Panc1 (cell line): ENCODE data around the gene GCN1. TPM values are rescaled to one million over a fixed set of nuclear protein-coding genes. Genes with fewer than 3 reads are reported as not detected.

ENCODE experiments used
- ATAC-seq: fragments of 200-7000 bp; cut with Tn5 transposase; 2 replicates; pipeline ENCODE4 v1.9.1; 2020; ENCODE audit warnings: mild to moderate bottlenecking, moderate library complexity
- BruUV-seq: library from RNA; stranded (reverse); fragments of 400-500 nt; replicated peaks from 2 replicates; lab custom pipeline; 2021; lab: Mats Ljungman, UMichigan
- CTCF ChIA-PET: fragments of 300-600 bp; sonication (Branson Sonifier 250); formaldehyde crosslinking; loops from one replicate; lab custom pipeline; 2022; ENCODE audit warnings: antibody characterized with exemption; lab: Charles Lee
- POLR2A ChIA-PET: fragments of 300-600 bp; sonication (Branson Sonifier 250); formaldehyde crosslinking; loops from one replicate; lab custom pipeline; 2022; ENCODE audit warnings: antibody characterized with exemption; lab: Charles Lee
- DNase-seq: peaks from one replicate; pipeline ENCODE4 v3.0.0-alpha.2; 2010; ENCODE audit warnings: low read depth, low spot score
- H3K27ac ChIP-seq: 2 replicates; pipeline ENCODE4 v1.5.1; 2011; ENCODE audit warnings: mild to moderate bottlenecking, low read length, inconsistent platforms
- H3K27me3 ChIP-seq: fragments of 200-500 bp; sonication (Bioruptor generic); 2 replicates; pipeline ENCODE4 v1.6.0; 2014; ENCODE audit warnings: low read length, inconsistent platforms; ENCODE audit not compliant: control insufficient read depth, insufficient read depth
- H3K36me3 ChIP-seq: fragments of 200-500 bp; sonication (Bioruptor generic); 2 replicates; pipeline ENCODE4 v1.5.1; 2014; ENCODE audit warnings: inconsistent platforms, mild to moderate bottlenecking, low read length, moderate library complexity; ENCODE audit not compliant: control insufficient read depth, insufficient read depth
- H3K4me1 ChIP-seq: 2 replicates; pipeline ENCODE4 v1.5.1; 2011; ENCODE audit warnings: inconsistent platforms, mild to moderate bottlenecking, low read length, moderate library complexity; ENCODE audit not compliant: control insufficient read depth, insufficient read depth
- H3K4me3 ChIP-seq, 2 experiments: 2 replicates each; pipeline ENCODE4 v1.5.1; 2011 to 2012; ENCODE audit warnings: low read depth in 2 of 2, low read length in 2 of 2, mild to moderate bottlenecking in 2 of 2, inconsistent platforms in 1 of 2, moderate library complexity in 1 of 2
- H3K9me3 ChIP-seq: fragments of 200-500 bp; sonication (Bioruptor generic); 2 replicates; pipeline ENCODE4 v1.5.1; 2014; ENCODE audit warnings: low read depth, mild to moderate bottlenecking, inconsistent platforms, low read length, moderate library complexity; ENCODE audit not compliant: control insufficient read depth, insufficient read depth
- CTCF ChIP-seq: fragments of 450-650 bp; IDR thresholded peaks from 2 replicates; pipeline ENCODE4 v1.5.1; 2017; ENCODE audit warnings: mild to moderate bottlenecking
- POLR2AphosphoS5 ChIP-seq: IDR thresholded peaks from 2 replicates; pipeline ENCODE4 v1.6.1; 2012; ENCODE audit warnings: mild to moderate bottlenecking, low read depth, low read length, moderate library complexity
- SIN3A ChIP-seq: IDR thresholded peaks from 2 replicates; pipeline ENCODE4 v1.6.1; 2012; ENCODE audit warnings: low read depth, mild to moderate bottlenecking, low read length, moderate library complexity, borderline replicate concordance; ENCODE audit not compliant: insufficient read depth
- TCF7L2 ChIP-seq: IDR thresholded peaks from 2 replicates; pipeline ENCODE4 v1.6.1; 2011; ENCODE audit warnings: mild to moderate bottlenecking, low read depth, low read length, inconsistent platforms
- in situ Hi-C: cut with HindIII; loops from 2 replicates; pipeline ENCODE4 v1.10.0; 2016; ENCODE audit warnings: low sequenced_read_pairs, low pct_unique_long_range_greater_than_20kb
- intact Hi-C: fragments of 100-400 bp; cut with micrococcal nuclease; formaldehyde crosslinking; loops from one replicate; pipeline ENCODE4 v1.10.0; 2022; ENCODE audit not compliant: unreplicated experiment
- total RNA-seq: library from RNA; stranded (reverse); gene quantifications from one replicate; pipeline ENCODE4 v1.2.1, GENCODE V29; 2021; ENCODE audit not compliant: unreplicated experiment
- TF ChIP-seq, protein P1 (sequence below), 2 experiments: IDR thresholded peaks; 2 replicates each; pipeline ENCODE4 v1.6.1; 2011 to 2012; ENCODE audit warnings: low read depth in 2 of 2, control low read depth in 1 of 2, low read length in 1 of 2, mild to moderate bottlenecking in 1 of 2, moderate library complexity in 1 of 2; ENCODE audit not compliant: insufficient read depth in 1 of 2

Gene GCN1
- total RNA-seq, 1 experiment from 2014 or later, result 175 TPM

GRCh38 chr12:120223458-120224303 is 29.2 kb upstream of the GCN1 start:
- Histone ChIP-seq H3K36me3 (peaks cover 31% of the 10 kb centered on the region), H3K9me3 (no peaks in the 10 kb centered on the region), H3K4me1 (peaks cover 82% of the 10 kb centered on the region), H3K27me3 (no peaks in the 10 kb centered on the region), H3K27ac (peak overlapping the region; percentile 100), H3K4me3 (peak overlapping the region; percentile 14 to 32; a peak in 2 of 4 replicates)
- DNase-seq (no peak), ATAC-seq (no peak)
- ChIA-PET CTCF (interaction anchor here (0.6 kb wide), 1 partner anchor 52 kb away, joined by 6 read pairs; no protein-coding TSS in a partner anchor), POLR2A (interaction anchor here (0.8 kb wide), 1 partner anchor 23 kb away, joined by 10 read pairs; the partner anchor contains the start of gene RPLP0)
- in situ Hi-C loops (no loop called here), intact Hi-C loops (no loop called here)
- no peak for TF ChIP-seq POLR2AphosphoS5
- no peak for TF ChIP-seq TCF7L2
- TF ChIP-seq SIN3A, result no peak
- TF ChIP-seq, protein P1, sequence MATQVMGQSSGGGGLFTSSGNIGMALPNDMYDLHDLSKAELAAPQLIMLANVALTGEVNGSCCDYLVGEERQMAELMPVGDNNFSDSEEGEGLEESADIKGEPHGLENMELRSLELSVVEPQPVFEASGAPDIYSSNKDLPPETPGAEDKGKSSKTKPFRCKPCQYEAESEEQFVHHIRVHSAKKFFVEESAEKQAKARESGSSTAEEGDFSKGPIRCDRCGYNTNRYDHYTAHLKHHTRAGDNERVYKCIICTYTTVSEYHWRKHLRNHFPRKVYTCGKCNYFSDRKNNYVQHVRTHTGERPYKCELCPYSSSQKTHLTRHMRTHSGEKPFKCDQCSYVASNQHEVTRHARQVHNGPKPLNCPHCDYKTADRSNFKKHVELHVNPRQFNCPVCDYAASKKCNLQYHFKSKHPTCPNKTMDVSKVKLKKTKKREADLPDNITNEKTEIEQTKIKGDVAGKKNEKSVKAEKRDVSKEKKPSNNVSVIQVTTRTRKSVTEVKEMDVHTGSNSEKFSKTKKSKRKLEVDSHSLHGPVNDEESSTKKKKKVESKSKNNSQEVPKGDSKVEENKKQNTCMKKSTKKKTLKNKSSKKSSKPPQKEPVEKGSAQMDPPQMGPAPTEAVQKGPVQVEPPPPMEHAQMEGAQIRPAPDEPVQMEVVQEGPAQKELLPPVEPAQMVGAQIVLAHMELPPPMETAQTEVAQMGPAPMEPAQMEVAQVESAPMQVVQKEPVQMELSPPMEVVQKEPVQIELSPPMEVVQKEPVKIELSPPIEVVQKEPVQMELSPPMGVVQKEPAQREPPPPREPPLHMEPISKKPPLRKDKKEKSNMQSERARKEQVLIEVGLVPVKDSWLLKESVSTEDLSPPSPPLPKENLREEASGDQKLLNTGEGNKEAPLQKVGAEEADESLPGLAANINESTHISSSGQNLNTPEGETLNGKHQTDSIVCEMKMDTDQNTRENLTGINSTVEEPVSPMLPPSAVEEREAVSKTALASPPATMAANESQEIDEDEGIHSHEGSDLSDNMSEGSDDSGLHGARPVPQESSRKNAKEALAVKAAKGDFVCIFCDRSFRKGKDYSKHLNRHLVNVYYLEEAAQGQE (IDR thresholded peaks at IDR 0.05; ENCODE audit: insufficient read depth in 1 of 2, low read depth in 2 of 2, low read length in 1 of 2), result no peak
- no peak for TF ChIP-seq CTCF
- no TSS peak for BruUV-seq

- in situ Hi-C loops, result no loop called here
- CTCF ChIA-PET, result no interaction called here
- BruUV-seq, result no TSS peak
- TF ChIP-seq POLR2AphosphoS5 (no peak), TCF7L2 (no peak), SIN3A (no peak), CTCF (no peak)
- TF ChIP-seq, protein P1 (IDR thresholded peaks at IDR 0.05; ENCODE audit: insufficient read depth in 1 of 2, low read depth in 2 of 2, low read length in 1 of 2), result no peak
- peaks cover 72% of the 10 kb centered on the region for H3K4me1 ChIP-seq
- no peaks in the 10 kb centered on the region for H3K9me3 ChIP-seq
- POLR2A ChIA-PET, result interaction anchor here (0.7 kb wide), 1 partner anchor 57 kb away, joined by 3 read pairs; no protein-coding TSS in a partner anchor
- no peak for ATAC-seq
- peak overlapping the region; percentile 89 for H3K27ac ChIP-seq
- intact Hi-C loops, result no loop called here
- no peaks in the 10 kb centered on the region for H3K27me3 ChIP-seq
- no peak for DNase-seq
- peaks cover 28% of the 10 kb centered on the region for H3K36me3 ChIP-seq
- H3K4me3 ChIP-seq, result no peak overlapping the region
Measured at GRCh38 chr12:120222288-120222832, 27.8 kb upstream of the GCN1 start.
